NCI-H1092 treated with DMSO at 0.1 percent for 48 hours (cell line): ENCODE measurements around the gene ABLIM2.
A peak's percentile ranks its signal among the peaks of the same experiment; 100 is the strongest.

ENCODE experiments used
- DNase-seq: peaks from one replicate; lab custom pipeline; 2025; lab: John Stamatoyannopoulos, UW

ABLIM2 gene

DNA sequence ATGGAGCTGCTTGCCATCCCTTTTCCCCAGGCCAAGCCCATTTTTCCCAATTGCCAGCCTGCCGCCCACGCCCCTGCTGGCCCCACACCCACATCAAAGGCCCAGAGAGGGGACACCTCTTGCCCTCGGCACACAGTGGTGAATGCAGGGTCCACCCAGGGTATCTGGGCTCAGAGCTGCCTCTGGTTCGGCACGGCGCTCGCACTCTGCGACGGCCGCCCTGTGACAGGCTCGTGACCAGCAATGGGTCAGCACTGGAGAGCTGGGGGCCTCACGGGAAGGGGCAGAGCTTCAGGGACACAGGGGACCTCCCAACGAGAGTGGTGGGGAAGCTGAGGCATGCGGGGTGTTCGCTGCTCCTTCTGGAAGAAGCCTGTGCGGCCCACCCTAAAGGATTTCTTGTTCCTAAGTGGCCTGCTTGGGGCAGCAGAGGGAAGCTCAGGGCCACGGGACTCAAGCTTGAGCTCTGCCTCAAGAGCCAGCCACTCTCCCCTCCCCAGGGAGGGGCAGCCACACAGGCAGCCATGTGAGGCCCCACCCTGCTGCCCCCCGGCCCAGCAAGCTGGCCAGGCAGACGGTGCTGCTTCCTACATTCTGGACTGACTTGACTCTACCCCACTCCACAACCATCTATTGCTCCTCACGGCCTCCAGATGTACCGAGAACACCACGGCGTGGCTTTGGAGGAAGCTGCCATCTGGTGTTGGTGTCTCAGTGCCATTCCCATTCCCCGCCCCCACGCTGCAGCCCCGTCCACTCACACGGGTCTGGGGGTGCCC lies 73.7 kb downstream of the ABLIM2 start:
- no peak for DNase-seq

DNA sequence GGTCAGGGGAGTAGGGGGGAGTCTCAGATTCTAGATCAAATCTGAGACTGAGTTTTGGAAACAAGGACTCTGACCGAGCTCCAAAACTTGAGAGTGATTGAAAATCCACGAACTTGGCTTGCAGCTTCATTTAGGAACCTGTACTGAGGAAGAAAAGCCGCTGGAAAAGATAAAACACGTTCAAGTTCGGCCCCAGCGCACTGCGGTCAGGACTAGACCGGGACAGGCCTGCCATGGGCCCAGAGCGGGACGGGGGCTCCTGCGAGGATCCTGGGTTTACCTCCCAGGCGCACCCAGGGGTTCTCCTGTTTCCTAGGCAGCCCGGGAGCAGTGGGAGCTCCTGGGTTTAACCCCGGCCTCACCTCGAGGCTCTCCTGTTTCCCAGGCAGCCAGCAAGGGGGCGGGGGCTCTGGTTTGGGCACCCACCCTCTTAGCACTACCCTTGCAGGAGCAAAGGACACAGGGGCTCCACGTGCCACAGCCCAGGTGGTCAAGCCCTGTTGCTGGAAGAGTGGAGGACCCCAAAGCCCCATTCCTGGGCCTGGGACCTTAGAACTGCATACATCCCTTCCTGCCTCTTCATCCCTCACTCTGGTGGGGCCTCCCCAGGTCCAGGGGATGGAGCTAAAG lies 74.5 kb downstream of the ABLIM2 start:
- no peak for DNase-seq

DNA sequence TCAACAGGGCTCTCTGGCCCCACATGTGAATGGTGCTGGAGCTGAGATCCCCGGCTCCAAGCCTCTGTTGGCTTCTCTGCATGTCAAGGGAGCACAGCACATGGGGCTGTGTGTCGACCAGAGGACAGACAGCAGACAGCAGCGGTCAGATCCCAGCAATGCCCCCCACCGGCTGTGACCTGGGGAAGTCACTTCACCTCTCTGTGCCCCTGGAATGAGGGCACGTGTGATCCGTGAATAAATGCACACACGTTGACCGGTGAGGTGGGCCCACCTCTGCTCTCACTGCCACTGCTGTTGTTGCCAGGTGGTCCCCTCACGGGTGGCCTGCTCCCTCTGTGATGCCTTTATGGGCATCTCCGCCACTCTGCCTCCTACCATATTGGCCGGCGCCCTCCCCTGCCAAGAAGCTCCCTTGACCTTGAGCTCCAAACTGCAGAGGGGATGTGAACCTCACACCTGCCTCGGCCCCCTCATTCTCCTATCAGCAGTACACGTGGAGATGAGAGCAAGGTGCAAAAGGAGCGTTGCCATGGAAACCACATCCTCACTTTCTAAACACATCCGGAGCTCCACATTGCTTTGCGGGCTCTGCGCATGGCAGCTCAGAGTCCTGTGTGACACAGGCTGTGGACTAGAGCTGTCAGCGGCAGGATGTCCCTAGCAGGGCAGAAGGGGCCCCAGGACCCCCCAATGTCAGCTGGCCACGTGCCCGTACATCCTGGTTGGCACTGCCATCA lies 75.4 kb downstream of the ABLIM2 start:
- no peak for DNase-seq

DNA sequence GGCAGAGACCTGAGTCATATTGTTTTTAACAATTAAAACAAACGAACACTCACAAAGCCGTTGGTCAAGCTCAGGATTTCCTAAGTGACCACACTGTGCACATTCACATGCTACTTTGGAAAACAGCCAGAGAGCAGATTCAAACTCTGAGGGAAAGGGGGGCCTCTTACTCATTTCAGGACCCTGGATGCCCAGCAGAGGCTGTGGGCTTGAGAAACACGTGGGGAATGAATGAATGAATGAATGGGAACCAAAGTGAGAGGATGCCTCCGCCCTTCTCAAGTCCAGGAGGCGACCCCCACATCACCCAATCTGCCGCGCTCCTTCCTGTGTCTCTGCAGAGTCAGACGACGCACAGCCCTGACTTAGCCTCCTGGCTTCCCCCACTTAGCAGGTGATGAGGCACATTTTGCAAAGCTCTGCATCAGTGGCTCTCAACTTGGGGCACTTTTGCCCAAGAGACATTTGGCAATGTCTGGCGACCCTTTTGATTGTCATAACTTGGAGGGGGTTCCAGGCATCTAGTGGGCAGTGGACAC lies 76.0 kb downstream of the ABLIM2 start:
- DNase-seq = no peak

DNA sequence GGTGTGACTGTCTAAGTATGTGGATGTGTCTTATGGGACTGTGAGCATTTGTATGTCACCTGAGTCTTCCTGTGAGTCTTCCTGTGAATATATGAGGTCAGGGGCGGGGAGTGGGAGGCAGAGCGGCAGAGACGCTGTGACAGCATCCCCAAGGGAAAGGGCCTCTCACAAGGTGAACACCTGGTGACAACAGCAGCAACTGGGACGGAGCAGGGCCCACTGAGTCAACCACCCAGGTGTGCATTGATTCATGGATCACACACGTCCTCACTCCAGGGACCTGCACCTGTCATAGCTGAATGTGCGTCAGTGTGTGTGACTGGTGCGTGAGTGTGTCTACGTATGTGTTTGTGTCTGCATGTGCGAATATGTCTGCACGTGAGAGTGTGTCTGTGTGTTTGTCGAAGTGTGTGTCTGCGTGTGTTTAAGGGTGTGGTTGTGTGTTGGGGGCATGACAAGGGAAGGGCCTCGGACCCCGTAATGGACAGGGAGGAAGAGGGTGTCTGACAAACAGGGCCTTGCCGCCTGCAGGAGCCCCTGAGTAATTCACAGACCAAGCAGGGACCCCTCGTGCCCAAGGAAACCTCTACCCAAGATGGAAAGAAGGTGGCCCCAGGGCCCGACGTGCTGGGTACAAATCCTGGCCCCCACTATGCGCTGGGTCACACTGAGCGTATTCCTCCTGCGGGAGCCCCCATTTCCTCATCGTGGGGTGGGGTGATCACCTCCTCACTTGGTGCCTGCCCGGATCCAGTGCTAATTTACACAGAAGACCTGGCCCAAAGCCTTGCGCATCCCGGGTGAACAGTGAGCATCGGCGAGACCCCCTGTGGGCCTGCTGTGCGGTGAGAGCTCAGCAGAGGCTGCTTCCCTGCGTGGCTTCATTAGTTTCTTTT lies 76.7 kb downstream of the ABLIM2 start:
- no peak for DNase-seq

DNA sequence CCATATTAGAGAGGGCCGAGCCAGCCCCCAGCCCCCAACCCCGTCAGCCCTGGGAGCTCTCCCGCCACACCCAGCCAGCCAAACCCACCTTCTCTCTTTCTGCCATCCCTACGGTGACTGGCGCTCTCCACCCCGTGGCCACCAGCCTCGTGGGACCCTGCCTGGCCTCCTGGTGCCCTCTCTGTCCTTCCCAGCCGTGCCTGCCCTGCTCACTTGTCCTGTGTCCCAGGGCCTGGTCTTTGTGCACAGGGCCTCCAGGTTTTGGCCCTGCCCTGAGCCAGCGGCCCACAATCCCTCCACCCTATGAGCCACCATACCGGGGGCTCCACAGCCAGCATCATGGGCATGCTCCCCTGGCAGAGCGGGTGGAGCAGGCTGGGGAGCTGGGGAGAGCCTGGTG lies 77.4 kb downstream of the ABLIM2 start:
- DNase-seq = no peak

DNA sequence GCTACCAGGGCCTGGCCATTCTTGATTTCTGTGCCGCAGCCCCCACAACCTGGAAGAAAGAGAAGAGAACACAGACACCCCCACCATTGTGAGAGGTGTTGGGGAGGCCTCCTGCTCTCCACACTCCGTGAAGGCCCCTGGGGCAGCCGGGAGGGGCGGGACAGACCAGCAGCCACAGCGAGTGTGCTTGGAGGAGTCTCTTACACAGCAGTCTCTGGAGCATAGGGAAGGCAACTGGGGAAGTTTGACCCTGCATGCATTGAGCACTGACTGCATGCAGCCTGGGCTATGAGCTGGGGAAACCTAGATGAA lies 77.9 kb downstream of the ABLIM2 start:
- no peak for DNase-seq

DNA sequence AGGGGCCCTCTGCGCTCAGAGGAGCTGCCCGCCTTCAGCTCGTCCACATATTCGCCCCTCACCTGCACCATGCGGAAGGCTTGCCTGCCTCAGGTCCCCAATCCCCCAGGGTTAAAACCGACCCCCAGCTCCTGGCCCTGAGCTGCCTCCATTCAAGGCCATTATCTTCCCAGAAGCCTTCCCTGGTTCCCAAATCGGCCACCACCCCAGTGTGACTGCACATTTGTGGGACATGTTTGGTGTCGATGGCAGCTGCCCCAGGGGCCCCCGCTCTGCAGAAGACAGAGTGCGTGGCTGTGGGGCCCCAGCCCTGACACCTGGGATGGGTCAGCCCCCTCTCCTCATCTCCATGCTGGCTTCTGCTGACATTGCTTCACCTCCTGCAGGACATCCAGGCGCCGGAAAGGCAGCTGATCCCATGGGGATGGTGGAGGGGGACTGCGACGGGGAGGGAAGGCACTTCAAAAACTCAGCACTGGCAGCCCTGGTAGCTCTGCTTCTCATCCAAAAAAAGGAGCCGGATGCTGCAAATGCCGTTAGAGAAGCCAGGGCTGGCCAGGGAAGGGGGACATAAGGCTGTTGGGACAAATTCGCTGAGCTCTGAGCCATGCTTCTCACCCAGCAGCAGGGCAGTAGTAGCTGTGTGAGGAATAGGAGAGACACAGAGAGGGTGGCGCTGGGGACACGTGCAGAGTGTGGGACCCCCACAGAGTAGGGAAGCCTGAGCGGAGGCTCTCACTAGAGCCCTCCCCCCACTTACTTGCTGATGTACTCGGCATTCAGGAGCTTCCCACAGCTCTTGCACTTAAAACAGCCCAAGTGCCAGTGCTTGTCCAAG lies 78.5 kb downstream of the ABLIM2 start:
- DNase-seq = no peak

DNA sequence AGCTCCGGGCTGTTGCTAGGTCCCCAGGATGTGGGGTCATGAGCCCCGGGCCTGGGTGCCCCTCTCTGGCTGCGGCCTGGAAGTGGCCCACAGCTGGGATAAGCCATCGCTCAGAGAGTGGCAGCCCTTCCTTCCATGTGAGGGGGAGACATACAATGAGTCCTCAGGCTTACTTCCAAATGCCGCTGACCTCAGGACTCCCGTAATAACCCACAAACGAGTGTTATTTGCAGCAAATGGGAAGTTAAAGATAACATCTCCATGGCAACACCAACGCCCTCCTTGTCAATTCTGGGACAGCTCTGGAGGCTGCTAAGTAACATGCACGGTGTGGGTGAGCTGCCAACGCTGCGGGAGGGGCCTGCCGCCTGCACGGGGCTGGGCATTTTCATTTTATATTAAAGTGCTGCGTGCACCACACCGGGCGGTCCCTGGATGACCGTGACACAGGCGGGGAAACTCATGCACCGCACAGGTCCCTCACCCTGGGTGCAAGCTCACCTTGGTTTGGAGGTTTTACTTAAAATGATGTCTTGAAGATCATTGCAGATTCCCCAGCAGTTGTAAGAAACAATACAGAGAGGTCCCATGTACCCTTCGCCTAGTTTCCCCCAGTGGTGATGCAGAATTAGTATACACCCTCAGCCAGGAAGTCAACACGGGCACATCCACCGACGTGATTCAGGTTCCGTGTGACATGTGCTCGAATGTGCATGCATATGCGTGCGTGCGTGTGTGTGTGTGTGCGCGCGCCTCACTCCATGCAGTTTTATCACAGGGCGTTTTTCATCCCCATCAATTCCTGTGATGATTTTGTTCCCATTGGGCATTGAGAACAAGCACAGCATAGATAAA lies 79.4 kb downstream of the ABLIM2 start:
- no peak for DNase-seq

DNA sequence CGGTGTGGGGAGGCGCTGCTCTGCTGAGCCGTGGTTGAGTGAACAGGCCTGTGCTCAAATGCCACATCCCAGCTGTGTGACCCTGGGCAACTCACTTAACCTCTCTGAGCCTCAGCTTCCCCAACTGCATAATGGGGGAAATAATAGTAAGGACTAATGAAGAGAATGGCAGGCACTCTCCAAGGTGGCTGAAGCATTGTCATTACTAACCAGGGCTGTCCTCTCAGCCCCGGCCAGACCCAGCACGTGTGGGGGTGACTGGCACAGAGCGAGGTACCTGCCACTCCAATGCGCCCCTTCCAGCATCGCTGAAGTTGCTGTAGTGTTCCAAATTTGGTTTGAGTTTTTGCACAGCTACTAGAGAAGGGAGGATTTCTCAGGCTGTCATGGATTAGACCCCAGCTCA lies 80.0 kb downstream of the ABLIM2 start:
- no peak for DNase-seq

DNA sequence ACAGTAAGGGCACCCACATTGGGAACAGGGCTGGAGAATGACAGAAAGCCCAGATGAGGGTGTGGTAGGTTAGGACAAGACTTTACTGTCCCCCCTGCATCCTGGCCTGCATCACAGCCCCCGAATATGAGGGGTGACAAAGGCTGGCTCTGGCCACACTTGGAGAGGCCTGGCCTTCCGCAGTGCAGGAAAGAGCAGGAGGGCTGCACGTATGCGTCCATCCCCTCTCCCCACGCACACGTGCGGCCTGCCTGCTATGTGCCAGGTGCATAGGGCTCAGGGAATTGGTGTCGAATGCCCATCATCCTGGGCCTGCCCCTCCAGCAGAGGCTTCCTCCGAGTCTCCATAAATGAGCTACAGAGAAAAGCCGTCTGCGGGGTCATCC lies 80.5 kb downstream of the ABLIM2 start:
- DNase-seq = no peak

DNA sequence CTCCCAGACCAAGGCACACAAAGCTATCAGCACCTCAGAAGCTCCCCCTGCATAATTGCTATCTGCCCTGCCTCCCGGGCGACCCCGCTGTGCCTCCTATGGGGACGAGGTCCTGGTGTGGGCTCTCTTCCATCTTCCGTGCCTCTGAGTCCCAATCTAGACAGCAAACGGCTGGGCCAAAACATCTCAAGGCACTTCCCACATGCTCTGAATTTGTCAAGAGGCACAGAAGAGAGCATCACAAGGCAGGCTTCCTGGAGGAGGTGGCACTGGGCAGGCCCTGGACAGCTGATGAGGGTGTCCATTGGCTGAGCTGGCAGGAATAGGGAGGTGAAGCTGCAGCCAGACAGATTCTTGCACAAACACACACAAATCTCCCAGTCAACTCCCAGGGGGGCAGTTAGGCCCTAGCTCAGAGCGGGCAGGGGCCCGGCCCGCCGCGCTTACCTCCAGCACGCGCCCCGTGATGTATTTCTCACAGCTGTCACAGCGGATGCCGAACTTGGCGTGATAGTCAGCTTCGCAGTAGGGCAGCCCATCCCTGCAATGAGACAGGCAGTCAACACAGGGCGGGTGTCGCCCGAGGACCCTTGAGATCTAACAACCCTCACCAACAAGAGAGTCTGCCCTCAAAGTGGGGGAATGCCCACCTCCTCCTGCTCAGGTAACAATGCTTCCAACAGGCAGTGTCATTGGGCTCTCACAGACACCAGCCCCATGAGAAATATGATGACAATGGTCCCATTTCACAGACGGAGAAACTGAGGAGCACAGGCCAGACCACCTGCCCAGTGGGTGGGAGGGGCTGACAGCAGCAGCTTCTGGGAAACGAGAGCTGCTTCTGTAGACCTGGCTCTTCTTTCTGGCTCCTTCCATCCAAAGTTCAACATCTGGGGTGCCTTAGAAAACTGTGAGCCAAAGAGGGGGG lies 81.2 kb downstream of the ABLIM2 start:
- DNase-seq = no peak

DNA sequence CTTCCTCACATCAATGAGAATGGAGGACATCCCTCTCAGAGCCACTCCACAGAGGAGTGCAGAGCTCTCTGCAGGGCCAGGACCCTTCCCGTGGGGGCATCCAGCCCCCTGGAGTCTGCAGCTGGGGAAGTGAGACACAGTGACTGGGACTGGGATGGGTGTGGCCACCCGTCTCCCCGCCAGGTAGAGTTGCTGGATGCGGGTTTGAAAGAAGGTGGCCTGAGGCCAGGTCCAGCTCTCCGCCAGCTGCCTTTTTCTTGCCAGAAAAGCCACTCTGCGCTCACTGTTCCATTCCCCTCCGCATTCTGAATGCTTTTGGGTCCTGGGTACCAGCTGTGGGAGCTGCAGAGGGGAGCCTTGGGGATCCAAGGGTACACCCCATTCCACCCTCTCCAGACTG lies 82.6 kb downstream of the ABLIM2 start:
- no peak for DNase-seq

DNA sequence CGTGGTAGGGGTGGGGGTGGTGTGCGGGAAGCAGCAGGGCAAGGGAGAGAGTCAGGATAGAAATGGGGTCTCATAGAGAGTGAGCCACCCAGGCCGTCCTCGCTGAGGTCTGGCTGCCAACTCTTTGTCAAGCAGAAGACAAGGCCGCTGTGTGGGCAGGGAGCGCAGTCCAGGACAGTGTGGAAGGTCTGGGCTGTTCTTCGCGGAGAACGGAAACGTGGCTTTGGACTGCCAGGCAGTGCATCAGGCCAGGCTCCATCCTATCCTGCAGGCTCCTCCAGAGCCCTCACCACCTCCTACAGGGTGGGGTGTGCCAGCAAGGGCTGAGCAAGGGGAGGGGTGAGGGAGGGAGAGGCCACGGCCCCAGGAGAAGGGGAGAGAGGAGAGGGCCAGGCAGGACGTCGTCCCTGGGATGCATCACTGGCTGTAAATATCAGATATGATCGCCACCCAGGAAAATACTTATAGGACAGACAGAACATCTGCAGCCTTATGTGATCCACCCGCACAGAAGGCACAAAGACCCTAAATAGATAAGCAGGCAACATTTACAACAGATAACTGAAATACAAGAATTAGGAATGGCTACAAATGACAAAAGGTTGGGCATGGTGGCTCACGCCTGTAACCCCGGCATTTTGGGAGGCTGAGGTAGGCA lies 85.3 kb downstream of the ABLIM2 start:
- no peak for DNase-seq

DNA sequence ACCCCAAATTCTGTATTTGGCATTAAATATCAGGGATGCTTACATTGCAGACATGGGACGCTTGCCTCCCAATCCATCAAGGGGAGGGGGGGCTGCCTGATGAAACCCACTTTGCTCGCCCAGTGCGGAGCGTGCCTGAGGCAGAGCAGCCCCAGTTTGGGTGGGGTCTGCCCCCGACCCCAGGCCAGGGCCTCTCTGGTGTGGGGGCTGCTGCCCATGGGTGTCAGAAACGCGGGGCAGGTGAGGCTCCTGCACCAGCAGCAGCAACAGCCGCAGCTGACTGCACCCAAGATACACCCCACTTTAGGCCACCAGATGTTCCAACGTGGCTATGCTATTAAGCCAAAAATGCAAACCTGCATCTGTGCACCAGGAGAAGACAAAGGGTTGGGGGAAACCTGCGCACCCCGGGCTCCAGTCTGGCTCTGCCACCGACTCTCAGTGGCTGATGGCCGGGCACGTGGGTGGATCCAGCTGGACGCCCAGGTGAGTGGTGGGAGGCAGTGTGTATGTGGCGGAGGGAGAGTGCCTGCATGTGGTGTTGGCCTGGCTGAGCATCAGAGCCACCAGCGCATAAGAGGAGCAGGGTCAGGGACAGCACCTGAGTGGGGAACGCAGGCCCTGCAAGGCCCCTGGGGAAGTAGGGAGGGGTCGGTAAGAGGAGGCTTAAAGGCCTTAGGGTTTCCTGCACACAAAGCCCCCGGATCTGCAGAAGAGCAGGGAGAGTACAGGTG lies 86.2 kb downstream of the ABLIM2 start:
- no peak for DNase-seq

DNA sequence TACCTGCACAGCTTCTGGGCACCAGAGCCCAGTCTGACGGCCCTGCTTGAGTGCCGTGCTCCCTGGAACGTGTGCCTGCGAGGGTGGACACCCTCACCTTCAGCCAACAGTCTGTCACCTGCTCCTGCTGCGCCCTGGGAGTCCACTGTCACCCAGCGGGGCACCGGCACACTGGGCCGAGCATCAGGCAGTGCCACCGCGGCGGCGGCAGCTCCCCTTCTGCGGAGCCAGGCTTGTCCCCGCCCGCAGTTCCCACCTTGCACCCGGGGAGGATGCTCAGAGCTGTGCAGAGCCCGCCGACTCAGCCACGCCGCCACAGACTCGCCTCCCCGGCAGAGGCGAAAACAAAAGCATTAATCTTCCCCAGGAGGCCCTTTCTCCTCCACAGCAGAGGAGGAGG lies 86.8 kb downstream of the ABLIM2 start:
- DNase-seq = peak; percentile 30

DNA sequence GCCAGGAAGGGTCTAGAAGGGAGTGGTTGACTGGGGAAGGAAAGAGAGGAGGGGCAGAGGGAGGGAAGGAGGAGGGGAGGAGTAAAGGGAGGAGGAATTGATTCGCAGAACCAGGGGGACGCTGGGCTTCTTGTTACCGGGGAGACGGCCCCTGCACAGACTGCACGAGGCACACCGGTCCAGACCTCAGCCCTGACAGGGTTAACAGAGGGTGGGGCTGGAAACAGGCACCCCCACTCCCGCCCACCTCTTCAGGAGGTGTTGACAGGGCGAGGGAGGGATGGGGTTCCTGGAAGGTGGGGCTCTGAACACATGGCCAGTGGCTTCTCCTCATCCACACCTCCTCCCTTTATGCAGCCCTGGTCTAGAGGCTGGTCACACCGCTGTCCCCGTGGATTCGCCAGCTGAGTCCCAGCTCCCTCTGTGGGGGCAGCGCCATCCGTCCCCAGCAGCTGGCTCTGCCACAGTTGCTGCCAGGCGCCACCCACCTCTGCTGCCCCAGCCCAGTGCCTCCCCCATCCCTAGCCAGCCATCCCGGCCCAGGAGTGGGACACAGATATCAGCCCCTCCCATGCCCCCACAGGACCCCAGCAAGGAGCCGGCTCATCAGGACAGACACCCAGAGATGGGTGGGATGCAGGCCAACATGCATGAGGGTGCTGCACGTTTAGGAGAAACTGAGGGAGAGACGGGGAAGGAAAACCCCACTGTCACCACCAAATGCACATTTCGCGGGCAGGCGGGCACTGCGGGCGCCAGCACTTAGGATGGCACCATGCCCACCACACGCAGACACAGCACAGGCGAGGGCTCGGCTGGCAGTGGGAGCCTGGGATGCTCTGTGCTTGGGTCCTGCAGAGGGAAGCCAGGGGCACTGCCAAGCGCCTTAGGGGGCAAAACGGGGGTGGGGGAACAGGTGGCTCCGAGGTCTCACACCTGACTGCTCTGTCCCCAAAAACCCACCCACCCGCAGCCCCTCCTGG lies 87.6 kb downstream of the ABLIM2 start:
- DNase-seq = no peak
